Chondrocyte (in vitro differentiated cells): ENCODE results near the gene CDC42BPB. TPM values are rescaled to one million over a fixed set of nuclear protein-coding genes. Genes with fewer than 3 reads are reported as not detected.
A peak's percentile ranks its signal among the peaks of the same experiment; 100 is the strongest.

Source experiments
- DNase-seq: peaks from one replicate; pipeline ENCODE4 v3.0.0; 2021; ENCODE audit warnings: mixed read lengths, low spot score
- H3K27ac Mint-ChIP-seq: one replicate; pipeline ENCODE4 v1.8.0; 2021; ENCODE audit warnings: mild to moderate bottlenecking, moderate library complexity, mixed read lengths; ENCODE audit not compliant: unreplicated experiment
- H3K27me3 Mint-ChIP-seq: 2 replicates; pipeline ENCODE4 v1.8.0; 2021; ENCODE audit warnings: low read depth, mixed read lengths
- H3K36me3 Mint-ChIP-seq: 2 replicates; pipeline ENCODE4 v1.8.0; 2021; ENCODE audit warnings: low read depth, mixed read lengths
- H3K4me1 Mint-ChIP-seq: 2 replicates; pipeline ENCODE4 v1.8.0; 2021; ENCODE audit warnings: low read depth, mild to moderate bottlenecking, mixed read lengths
- H3K4me3 Mint-ChIP-seq: one replicate; pipeline ENCODE4 v1.8.0; 2021; ENCODE audit warnings: mild to moderate bottlenecking, moderate library complexity, mixed read lengths; ENCODE audit not compliant: unreplicated experiment
- H3K9me3 Mint-ChIP-seq: 2 replicates; pipeline ENCODE4 v1.8.0; 2021; ENCODE audit warnings: low read depth, mixed read lengths
- total RNA-seq: library from RNA; stranded (reverse); gene quantifications from 3 replicates; pipeline ENCODE4 v1.2.1, GENCODE V29; 2021
- TF ChIP-seq, protein P1 (sequence below): fragments of 200-600 bp; sonication (generic); IDR thresholded peaks from 2 replicates; pipeline ENCODE4 v1.5.0; 2021; ENCODE audit warnings: antibody characterized with exemption, mild to moderate bottlenecking, moderate library complexity

CDC42BPB gene
- total RNA-seq, 1 donor from 2014 or later: 106 TPM

- no peak overlapping the region for H3K27ac Mint-ChIP-seq
- peaks cover 4% of the 10 kb centered on the region for H3K27me3 Mint-ChIP-seq
- H3K4me1 Mint-ChIP-seq: no peaks in the 10 kb centered on the region
- DNase-seq: no peak
- no peaks in the 10 kb centered on the region for H3K36me3 Mint-ChIP-seq
- no peak overlapping the region for H3K4me3 Mint-ChIP-seq
- no peaks in the 10 kb centered on the region for H3K9me3 Mint-ChIP-seq
- TF ChIP-seq, protein P1, sequence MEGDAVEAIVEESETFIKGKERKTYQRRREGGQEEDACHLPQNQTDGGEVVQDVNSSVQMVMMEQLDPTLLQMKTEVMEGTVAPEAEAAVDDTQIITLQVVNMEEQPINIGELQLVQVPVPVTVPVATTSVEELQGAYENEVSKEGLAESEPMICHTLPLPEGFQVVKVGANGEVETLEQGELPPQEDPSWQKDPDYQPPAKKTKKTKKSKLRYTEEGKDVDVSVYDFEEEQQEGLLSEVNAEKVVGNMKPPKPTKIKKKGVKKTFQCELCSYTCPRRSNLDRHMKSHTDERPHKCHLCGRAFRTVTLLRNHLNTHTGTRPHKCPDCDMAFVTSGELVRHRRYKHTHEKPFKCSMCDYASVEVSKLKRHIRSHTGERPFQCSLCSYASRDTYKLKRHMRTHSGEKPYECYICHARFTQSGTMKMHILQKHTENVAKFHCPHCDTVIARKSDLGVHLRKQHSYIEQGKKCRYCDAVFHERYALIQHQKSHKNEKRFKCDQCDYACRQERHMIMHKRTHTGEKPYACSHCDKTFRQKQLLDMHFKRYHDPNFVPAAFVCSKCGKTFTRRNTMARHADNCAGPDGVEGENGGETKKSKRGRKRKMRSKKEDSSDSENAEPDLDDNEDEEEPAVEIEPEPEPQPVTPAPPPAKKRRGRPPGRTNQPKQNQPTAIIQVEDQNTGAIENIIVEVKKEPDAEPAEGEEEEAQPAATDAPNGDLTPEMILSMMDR: peak; percentile 31
Observed at GRCh38 chr14:103091883-103092222, 34.5 kb upstream of the CDC42BPB start.

- no peaks in the 10 kb centered on the region for H3K4me1 Mint-ChIP-seq
- peaks cover 2% of the 10 kb centered on the region for H3K27me3 Mint-ChIP-seq
- no peaks in the 10 kb centered on the region for H3K36me3 Mint-ChIP-seq
- TF ChIP-seq, protein P1: peak; percentile 73
- no peak for DNase-seq
- peak overlapping the region; percentile 35 for H3K4me3 Mint-ChIP-seq
- no peaks in the 10 kb centered on the region for H3K9me3 Mint-ChIP-seq
- no peak overlapping the region for H3K27ac Mint-ChIP-seq
Observed at GRCh38 chr14:103091041-103091882, 33.9 kb upstream of the CDC42BPB start.

- Mint-ChIP-seq H3K27ac (no peak overlapping the region), H3K4me1 (no peaks in the 10 kb centered on the region), H3K36me3 (no peaks in the 10 kb centered on the region), H3K9me3 (no peaks in the 10 kb centered on the region), H3K4me3 (peak overlapping the region; percentile 35), H3K27me3 (peaks cover 2% of the 10 kb centered on the region)
- TF ChIP-seq, protein P1: no peak
- DNase-seq: no peak
Observed at GRCh38 chr14:103090481-103091020, 33.2 kb upstream of the CDC42BPB start.

- Mint-ChIP-seq H3K27ac (no peak overlapping the region), H3K4me1 (peaks cover under 1% of the 10 kb centered on the region), H3K9me3 (no peaks in the 10 kb centered on the region), H3K36me3 (no peaks in the 10 kb centered on the region), H3K27me3 (peaks cover 5% of the 10 kb centered on the region), H3K4me3 (no peak overlapping the region)
- no peak for DNase-seq
- TF ChIP-seq, protein P1: no peak
Observed at GRCh38 chr14:103089386-103090335, 32.3 kb upstream of the CDC42BPB start.

DNA sequence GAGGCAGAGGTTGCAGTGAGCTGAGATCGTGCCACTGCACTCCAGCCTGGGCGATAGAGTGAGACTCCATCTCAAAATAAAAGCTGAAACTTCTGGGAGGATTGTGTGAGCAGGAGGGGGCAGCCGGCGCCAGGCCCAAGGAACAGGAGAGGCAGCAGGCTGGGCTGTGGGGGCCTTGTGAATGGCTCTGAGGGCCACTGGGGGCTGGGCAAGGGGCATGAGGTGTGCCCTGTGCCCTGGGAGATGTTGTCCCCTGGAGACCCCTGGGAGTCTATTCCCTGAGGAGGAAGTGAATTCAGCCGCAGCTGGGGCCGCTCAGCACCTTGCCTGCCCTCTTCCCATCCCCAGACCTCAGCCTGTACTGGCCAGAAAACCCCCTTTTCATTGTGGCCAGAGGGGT is 31.6 kb upstream of the CDC42BPB start:
- Mint-ChIP-seq H3K9me3 (no peaks in the 10 kb centered on the region), H3K36me3 (no peaks in the 10 kb centered on the region), H3K4me3 (no peak overlapping the region), H3K27me3 (peaks cover 8% of the 10 kb centered on the region), H3K4me1 (peaks cover 3% of the 10 kb centered on the region), H3K27ac (no peak overlapping the region)
- no peak for DNase-seq
- TF ChIP-seq, protein P1: no peak
